Hypothalamus (tissue), 51 donors: ENCODE data around the gene TMEM108.
A peak's percentile ranks its signal among the peaks of the same experiment; 100 is the strongest.

Experiments
- DNase-seq, 51 donors: peaks; one replicate each; lab custom pipeline; 2025; lab: John Stamatoyannopoulos, UW

Gene TMEM108

DNA sequence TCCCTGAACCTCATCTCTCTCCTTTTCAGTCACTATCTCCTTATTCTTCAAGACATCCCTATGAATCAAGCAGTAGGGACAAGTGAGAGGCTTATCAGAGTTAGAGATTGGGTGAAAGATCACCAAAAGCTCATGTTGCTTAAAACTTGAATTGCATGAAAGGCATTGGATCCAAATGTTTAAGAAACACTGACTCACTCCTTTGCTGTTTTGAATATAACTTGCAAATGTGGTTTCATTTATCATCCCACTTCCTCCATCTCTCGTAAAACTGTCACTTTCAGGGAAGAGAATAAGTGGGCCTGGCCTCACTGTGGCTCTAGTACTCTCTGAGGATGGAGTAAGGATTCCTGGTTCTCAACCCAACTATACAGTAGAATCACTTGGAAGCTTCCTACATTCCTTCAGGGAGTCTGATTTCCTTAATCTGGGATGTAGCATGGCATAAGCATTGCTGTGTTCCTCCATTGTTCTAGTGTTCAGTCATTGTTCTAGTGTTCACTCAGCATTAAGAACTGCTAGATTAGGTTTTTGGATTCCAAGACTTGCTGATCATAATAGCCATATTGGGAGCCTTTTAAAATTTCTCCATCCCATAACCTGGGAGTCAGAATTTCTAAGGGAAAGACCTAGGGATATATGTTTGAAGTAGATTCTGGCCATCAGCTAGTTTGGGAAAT is 171.8 kb downstream of the TMEM108 start:
- no peak for DNase-seq

DNA sequence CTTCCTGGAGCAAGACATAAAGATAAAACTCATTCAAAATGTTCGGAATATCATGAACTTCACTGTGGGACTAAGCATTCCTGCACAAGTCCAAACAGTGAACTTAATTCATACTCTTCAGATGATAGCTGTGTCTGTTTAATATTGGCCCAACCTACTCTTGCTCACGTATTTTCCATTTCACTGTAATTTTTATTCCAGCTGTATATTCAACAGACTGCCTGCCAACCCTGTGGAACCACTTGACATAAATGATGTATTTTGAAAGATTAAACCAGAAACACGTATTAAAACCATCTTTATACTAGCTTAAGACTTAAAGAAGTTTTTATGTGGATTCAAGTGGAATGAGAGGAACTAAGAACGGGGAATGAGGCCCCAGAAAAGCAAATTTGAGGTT is 172.5 kb downstream of the TMEM108 start:
- DNase-seq, result no peak

DNA sequence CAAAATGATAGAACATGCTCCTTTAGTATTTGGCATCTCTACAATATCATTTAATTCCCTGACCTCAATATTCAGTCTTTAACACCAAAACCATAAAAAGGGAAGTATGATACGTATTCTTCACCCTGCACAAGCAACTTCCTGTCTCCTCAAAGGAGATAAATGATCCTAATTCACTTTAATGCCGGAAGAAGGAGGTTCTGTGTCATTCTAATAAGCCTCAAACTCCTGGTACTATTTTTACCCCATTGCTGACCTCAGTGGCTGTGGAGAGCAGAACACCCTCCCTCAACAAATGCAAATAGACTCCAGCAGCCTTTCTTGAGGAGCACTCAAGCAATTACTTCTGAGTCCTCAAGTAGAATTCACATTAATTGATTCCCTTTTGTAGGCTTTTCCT is 173.3 kb downstream of the TMEM108 start:
- peak in 1 of 51 donors; percentile 5 for DNase-seq

DNA sequence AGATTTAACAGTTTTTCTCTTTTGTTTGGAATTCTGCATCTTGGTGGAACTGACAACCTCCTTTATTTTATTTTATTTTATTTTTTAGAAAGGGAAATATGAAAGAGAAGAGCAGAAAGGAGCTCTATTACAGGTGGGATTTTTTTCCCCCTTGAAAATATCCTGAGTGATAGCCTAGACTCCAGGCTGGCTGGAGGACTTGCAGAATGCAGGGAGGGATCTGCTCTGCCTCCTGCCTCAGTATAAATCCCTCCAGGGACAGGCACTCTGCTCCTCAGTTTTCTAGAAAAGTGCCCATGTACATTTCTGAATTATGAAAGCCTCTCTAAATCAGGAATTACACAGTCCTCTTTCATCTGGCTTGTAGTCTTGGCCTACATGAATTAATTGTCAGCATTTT is 173.7 kb downstream of the TMEM108 start:
- no peak for DNase-seq

DNA sequence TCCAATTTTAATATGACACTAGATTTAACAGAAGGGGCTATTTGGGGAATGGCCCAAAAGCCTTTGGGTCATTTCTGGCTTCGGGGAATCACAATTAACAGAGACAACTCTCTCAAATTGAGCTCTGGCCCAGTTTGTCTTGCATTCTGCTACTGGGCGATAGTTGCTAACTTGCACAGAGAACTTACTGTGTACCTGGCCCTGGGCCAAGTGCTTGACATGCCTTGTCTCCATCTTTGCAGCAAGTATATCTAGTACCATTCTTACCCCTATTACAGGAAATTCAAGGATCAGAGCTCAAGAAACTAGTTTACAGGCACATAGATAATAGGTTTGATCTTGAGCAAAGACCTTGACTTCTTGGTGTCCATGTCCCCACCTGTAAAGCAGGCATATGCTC is 175.7 kb downstream of the TMEM108 start:
- no peak for DNase-seq

DNA sequence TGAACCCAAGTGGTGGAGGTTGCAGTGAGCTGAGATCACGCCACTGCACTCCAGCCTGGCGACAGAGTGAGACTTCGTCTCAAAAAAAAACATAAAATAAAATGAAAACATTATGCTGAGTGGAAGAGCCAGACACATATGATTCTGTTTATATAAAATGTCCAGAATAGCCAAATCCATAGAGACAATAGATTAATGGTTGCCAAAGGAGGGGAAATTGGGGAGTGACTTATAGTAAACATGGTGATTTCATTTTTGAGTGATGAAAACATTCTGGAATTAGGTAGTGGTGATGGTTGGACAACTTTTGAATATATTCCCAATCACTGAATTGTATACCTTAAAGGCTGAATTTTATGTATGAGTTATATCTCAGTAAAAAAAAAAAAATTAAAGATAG is 189.6 kb downstream of the TMEM108 start:
- DNase-seq, result no peak

DNA sequence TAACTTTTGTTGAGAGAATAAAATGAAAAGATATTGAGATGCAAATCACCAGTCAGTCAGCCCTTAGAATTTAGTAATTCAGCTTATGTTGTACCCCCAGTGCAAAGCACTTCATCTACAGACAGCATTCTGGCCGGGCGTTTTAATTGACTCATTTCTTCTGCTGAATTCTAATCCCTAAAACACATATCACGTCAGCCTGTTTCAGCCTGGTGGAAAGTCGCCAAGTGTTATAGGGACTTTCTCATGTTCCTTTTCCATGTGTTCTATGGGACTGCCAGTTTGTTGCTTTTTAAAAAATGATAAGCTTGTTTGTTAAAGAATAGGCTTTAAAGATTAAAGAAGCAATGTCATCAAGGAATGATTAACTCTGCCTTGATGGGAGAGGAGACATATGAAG is 192.0 kb downstream of the TMEM108 start:
- no peak for DNase-seq

DNA sequence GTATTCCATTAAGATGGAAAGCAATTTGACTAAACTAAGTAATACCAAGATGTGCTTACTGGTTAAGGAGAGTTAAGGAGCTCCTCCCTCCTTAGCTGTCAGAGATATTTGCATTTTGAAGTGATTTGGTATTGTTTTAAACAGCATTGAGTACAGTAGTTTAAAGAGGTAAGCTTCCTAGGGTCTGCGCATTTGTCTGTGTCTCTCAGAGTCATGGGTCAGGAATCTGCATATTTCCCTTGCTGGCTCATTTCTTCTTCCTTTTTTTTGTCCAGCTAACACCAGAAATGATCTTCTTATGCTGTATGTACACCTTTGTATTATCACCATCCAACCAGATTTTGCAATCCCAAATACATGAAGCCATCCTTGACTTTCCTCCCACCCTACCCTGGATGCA is 198.7 kb downstream of the TMEM108 start:
- DNase-seq, result no peak

DNA sequence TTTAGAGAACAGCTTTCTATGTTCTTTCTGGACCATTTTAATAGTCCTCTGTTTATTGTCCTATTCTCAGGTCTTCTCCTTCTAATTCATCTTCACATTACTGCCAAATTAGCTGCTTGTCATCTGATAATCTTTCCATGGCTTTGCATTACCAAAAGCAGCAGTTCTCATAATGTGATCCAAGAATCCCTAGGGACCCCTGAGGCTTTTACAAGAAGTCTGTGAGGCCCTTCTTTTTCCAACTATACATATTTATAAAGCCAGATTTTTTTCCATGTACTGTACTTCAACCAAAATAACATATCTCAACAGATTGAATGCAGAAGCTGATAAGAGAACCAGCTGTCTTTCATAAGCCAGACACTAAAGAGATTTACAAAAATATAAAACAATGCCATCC is 199.2 kb downstream of the TMEM108 start:
- no peak for DNase-seq

DNA sequence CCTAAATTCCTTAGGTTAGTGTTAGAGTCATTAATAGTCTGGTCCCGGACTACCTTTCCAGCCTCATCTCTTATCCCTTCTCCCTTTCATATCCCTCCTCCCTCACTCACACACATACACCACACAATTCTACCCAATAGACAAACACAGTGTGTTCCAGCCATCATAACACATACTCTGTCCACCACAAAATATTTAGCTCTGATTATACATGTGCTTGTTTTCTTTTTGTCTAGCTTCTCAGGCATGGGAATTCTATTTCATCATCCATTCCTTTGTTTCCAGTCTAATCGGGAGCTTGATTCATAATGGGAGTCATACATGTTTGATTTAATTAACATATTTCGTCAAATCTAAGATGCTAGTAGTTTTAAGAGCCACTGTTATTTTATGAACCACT is 199.8 kb downstream of the TMEM108 start:
- DNase-seq, result no peak

DNA sequence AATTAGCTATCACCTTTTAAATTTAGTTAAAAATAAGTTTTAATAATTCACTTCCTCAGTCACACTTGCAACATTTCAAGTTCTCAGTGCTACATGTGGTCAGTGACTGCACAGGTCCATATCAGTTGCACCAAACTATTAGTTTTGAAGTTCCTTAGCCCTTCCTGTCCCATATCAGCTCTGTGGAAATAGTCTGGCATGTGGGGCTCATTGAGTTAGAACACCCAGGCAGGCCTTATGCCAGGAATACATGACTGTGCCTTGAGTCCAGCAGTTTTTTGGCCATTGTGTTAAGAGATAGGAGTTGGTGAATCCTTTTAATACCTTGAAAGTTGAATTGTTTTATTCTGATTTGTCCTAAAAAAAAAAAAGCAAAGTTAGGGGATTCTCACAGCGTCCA is 207.9 kb downstream of the TMEM108 start:
- no peak for DNase-seq

DNA sequence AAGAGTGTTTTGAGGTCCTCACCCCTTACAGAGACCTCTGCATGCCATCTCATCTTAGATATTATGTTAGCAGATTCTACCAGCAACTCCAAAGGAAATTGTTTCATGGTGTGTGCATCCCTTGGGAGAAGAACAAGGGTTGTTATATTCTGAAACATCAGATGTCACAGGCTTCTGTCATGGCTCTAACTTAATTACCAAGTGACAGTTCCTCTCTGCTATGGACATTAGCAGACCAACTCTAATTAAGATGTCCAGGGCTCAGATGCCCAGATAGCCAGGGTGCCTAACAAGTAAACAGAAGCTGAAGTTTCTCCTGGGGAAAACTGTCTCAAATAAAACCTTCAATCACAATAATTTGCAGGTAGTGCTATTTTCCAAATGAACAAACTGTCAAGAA is 208.6 kb downstream of the TMEM108 start:
- no peak for DNase-seq

DNA sequence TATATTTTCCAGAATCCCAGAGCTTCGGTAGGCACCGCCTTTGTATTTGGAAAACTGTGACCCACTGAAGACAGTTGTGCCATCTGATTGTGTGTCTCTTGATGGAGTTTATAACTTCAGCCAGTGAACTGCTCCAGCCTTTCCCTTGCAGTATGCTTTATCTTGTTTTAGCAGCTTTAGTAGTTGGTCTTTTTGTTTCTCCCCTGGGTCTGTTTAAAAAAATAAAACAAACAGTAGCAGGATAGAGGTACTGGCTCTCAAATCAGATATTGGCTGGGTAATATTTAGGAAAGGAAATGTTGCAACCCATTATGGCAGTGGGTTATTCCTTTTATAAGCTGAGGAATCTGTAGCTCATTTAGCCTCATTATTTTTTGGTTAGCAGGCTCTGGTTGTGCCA is 210.2 kb downstream of the TMEM108 start:
- DNase-seq, result no peak

DNA sequence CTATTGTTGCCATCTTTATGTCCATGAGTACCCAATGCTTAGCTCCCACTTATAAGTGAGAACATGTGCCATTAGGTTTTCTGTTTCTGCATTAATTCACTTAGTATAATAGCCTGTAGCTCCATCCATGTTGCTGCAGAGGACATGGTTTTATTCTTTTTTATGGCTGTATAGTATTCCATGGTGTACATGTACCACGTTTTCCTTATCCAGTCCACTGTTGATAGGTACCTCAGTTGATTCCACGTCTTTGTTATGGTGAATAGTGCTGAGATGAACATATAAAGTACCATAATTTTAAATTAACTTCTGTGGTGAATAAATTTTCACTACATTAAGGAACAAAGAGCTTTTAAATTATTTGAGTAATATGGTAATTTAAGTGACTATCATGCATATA is 211.3 kb downstream of the TMEM108 start:
- no peak for DNase-seq

DNA sequence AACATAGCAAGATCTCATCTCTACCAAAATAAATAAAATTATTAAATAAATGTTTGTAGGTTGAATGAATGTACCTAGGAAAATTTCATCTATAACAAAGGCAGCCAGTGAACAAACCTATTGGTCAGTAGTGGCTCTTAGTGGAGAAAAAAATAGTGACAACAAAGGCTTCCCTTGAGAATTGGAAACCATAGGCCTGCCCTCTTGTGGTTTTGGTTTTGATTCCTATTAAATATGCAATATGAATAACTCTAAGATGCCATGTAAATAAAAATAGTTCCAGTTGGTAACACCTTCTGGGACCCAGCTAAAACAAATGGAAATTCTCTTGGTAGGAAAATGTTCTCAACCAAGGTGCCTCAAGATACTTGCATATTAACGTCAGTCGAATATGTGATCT is 216.0 kb downstream of the TMEM108 start:
- no peak for DNase-seq

DNA sequence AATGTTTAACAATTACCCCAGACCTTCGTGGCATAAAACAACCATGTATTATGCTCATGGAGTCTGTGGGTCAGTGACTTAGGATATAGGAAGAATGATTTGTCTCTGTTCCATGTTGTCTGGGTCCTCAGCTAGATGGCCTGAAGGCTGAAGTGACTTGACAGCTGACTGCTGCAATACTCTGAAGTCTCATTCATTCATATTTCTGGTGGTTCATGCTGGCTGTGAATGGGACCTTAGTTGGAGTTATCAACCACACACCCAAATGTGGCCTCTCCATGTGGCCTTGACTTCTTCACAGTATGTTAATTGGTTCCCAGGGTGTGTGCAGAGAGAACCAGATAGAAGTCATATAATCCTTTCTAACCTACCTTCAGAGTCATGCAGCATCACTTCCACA is 216.5 kb downstream of the TMEM108 start:
- DNase-seq, result no peak

DNA sequence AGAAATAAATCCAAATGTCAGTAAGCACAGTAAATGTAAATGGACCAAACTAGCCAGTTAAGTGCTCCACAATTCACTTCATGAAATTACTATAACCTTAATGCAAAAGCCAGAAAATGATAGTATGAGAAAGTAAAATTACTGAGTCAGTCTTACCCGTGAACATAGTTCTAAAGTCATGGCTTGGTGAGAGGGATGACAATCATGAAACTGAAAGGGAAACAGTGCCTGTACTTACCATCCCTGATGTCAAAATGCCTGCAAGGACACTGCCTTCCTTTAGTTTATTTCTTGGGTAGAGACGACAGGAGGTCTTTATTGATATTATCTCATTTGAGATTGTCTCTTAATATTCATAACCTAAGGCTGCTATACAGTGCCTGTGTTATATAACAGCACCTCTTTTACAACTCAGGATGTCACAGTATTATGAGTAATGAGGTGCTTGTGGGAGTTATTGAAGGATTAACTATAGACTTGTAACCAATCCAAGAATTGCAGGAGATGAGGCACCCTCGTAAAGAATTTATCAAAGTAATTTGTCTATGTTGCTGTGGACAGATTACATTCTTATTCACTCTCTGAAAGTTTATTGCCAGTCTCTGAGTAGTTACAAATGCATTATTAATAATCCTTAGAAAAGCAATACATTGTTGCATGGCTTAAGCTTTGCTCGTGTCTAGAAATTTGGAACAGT is 218.7 kb downstream of the TMEM108 start:
- no peak for DNase-seq

DNA sequence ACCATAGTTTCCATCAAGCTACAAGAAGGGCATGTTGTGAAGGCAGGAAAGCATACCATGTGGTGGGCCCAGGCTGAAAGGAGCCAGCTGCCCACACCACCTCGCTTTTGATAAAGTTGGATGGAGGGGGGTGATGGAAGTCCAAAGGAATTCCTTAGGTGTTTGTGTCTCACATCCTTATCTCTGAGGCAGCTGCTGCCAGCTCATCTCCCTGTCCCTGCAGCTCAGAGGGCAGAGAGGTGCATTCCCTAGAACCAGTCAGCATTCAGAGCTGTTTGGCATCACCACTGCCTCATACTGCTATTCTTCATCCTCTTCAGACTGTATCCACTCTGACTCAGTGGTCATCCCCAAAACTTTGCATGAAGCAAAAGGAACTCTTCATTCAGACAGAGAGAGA is 220.2 kb downstream of the TMEM108 start:
- DNase-seq, result no peak

DNA sequence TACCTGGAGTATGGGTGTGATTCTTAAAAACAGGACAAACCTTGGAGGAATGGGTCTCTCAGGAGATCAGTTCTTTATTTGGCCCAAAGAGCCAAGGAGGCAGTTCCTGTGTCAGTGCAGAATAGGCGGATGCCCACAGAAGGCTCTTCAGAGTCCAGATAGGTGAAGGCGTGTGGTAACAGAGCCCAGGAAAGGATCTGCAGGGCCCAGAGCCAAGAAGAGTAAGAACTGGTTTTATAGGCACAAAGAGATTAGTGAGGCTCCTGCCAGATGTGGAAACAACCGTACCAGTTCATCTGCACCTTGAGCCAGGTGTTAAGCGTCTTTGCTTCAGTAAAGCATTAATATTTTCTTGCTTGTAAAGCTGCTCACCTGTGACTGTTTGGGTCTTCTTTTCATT is 221.6 kb downstream of the TMEM108 start:
- DNase-seq, result no peak

DNA sequence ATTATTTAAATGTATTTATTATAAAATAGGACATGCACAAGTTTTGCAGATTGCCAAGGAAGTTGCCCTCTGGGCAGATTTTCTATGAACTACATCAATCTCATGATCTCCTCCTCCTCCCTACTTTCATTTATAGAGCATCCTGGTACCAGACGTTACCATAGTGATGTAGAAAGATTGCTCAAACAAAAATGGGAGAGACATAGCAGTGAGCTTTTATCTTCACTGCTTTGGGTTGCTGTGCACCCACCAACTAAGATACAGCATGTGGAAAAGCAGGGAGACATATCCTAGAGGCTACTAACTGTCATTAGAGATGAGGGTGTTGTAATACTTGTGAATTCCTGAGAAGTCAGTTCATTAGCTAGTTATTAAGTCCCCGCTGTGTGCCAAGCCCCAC is 224.1 kb downstream of the TMEM108 start:
- no peak for DNase-seq

DNA sequence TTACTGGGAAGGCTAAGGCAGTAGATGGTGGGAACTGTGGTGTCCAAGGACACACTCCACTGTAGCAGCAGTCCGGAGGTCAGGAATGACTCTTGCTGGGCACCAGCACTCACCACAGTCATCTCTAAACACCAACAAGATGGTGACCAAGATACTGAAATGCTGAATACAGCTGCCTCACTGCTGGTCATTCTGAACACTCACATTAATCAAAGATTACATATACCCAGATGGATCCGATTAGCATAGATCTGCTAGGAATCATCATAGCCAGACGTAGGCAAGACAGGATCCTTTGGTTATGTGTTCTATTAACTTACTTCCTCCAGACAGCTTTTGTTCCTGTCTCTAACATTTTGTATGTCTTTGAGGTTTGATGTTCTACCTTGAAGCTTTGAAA is 226.7 kb downstream of the TMEM108 start:
- DNase-seq, result no peak

DNA sequence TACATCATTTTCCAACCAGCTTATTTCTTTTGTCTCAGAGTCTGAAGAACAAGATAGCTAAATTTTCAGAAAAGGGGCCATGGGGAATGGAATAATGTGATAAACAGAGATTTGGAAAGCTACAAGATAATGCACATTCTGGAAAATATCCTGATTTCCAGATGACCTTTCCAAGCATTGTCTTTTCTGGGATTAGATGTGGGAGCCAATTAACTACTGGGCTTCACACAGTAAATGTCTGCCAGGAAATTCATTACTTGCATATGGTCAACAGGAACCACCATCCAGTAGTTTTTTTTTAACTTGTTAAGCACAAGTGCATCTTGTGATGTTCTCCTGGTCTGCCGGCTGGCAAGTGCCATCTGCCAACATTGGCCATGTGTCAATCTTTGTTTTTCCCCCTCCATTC is 230.5 kb downstream of the TMEM108 start:
- DNase-seq, result no peak

DNA sequence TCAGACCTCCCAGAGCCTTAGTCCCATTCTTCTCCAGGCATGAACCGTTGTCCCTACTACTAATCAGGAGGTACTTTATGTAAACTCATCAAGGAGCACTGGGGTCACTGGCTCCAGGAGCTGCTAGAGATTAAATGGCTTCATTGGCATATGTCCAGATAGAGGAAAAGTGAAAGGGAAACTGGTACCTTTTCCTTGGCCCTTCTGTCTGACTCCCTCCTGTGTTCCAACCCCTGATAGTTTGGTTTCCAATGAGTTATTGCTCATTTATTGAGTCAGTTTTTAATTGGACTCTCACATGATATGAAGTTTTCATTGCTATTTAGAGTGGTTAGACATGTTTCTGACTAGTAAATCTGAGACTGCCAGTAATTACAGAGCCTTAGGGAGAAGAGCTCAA is 231.2 kb downstream of the TMEM108 start:
- no peak for DNase-seq
